Cortex of kidney (tissue), 1 donor: ENCODE data around the gene GFAP.

Experiments used
- DNase-seq: peaks from one replicate; lab custom pipeline; 2025; lab: John Stamatoyannopoulos, UW

The GFAP gene

GRCh38 chr17:44931376-44931775 lies 16.1 kb upstream of the GFAP start:
- DNase-seq: no peak

DNA sequence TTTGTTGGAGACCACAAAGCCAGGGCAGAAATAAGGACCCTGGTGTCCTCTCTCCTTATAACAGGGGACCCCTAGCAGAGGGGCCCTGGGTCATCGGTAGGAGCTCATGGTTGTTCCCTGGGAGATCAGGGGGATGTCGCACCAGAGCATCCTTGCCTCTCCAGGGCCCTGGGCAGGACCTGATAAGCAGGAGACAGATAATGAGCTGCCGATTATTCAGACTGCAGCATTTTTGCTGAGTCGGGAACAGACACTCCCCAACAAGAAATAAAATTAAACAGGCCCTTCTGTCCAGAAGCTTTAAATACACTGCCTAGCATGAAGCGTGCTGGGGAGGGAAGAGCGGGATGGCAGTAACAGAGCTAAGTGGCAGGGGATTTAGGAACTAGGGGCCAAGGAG lies 15.4 kb upstream of the GFAP start:
- DNase-seq: no peak

DNA sequence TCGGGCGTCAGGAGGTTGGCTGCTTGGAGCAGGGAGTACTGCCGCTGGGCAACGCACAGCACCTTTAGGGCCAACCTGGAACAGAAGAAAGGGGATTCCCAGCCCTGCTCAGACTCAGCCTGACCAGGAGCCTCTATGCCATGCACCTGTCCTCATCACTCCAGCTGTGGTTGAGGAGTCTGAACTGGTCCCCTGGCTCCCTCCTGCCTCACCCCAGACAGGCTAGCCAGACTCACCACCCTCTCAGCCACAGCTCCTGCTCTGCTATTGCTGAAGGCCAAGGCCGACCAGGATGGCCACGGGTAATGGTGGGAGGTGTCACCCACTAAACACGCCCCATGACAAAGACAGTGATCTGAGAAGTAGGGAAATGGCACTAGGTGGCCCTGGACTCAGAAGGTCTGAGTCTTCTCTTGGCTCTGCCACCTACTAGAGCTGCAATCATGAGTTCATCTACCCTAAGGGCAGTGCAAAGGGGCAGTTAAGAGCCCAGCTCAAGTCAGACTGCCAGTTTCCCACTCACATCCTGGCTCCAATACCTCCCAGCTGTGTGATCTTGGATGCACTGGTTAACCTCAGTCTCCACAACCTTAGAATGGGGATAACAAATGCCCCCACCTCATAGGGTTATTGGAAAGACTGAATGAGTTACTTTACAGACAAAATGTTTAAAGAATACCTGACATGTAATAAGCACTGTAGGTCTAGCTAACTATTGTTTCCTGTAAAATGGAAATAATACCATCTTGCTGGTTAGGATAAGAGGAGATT lies 13.8 kb upstream of the GFAP start:
- no peak for DNase-seq

- no peak for DNase-seq
Observed at GRCh38 chr17:44928136-44928535, 12.8 kb upstream of the GFAP start.

DNA sequence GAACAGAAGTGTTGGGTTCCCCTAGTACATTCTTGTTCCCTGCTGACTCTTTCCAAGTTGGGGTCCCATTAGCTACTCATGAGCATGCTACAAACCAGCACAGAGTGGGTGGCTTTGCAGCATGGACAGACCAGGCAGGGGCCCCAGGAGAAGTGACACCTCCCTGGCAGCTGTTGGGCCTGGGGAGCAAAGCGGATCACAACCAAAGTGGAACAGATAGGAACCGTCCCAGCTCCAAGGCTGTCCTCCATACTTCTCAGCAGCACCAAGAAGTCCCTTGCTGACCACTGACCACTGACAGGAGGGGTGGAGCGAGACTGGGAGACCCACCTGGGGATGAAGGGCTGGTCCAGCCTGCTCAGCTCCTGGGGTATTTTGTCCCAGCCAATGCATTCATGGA lies 12.4 kb upstream of the GFAP start:
- no peak for DNase-seq

GRCh38 chr17:44926821-44927525 lies 11.7 kb upstream of the GFAP start:
- DNase-seq: no peak

DNA sequence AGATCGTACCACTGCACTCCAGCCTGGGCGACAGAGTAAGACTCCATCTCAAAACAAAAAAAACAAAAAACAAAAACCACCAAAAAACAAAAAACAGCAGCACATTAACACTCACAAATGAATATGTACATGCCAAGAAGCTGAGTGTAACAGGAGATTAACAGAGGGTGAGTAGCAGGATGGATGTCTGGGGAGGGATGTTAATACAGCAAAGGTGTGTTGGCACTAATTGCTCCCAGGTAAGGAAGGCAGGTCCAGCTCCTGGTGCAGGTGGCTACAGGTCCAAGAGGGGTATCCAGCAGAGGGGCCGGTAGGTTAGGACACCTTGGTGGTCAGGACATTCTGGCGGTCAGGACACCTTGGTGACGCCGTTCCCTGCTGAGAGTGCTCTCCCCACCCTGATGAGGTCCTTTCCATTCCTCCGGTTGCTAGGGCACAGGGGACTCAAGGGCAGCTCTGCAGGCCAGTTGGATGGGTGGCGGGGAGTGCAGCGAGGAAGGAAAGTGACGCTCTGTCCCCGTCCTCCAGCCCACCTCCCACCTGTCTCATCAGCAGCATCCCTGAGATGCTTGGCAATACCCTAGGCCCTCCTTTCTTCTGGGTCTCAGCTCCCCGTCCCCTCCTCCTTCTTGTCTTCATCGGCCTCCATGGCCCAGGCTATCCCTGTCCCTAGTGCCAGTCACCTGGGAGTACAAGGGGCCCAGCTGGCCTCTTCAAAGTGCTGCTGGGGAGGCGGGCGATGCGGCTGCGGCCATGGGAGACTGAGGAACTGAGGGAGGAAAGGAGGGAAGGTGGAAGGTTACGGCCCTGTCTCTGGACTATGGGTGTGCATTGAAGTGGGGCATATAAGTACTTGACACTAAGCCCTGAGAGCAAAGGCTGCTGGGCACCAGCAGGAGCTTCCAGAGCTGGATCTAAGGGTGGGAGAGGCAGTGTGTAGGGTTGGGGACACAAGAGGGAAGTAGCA lies 10.7 kb upstream of the GFAP start:
- DNase-seq: no peak

DNA sequence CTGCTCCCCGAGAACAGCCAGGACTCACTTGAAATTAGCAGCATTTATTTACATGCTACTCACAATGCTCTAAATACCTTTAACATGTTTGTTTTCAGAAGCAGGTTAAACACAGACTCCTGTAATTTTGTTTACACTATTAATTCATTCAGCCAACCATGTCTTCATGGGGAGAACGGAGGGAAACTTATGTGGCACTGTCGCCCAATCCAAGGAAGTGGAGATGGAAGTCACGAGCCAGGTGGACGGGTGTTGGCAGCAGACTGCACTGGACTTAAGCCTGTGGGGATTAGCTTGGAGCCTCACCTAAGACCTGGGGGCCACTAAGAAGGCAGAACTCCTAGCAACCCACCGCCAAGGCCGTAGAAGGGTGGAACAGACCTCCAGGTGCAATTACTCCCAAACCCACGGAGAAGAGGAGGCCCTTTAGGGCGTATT lies 8.8 kb upstream of the GFAP start:
- no peak for DNase-seq

GRCh38 chr17:44922746-44923470 lies 7.6 kb upstream of the GFAP start:
- no peak for DNase-seq

DNA sequence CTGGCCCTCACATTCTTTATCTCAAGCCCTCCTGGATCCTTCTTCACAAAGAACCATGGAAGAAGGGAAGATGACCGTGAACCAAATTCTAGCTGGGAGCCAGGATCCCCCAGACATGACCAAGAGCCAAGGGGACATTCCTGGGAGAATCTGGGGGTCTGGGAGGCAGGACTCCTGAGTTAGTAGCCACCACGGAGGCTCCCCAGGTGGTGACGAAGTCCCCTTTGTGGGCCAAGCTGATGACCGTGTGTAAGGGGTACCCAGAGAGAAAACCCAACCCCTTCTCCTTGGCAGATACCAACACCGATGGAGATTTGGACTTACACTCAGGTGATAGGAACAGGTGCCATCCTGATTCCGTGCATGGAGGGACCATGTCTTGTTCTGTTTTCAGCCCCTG lies 6.8 kb upstream of the GFAP start:
- DNase-seq: no peak

GRCh38 chr17:44921122-44921882 lies 6.0 kb upstream of the GFAP start:
- no peak for DNase-seq

GRCh38 chr17:44920565-44920940 lies 5.3 kb upstream of the GFAP start:
- DNase-seq: no peak

DNA sequence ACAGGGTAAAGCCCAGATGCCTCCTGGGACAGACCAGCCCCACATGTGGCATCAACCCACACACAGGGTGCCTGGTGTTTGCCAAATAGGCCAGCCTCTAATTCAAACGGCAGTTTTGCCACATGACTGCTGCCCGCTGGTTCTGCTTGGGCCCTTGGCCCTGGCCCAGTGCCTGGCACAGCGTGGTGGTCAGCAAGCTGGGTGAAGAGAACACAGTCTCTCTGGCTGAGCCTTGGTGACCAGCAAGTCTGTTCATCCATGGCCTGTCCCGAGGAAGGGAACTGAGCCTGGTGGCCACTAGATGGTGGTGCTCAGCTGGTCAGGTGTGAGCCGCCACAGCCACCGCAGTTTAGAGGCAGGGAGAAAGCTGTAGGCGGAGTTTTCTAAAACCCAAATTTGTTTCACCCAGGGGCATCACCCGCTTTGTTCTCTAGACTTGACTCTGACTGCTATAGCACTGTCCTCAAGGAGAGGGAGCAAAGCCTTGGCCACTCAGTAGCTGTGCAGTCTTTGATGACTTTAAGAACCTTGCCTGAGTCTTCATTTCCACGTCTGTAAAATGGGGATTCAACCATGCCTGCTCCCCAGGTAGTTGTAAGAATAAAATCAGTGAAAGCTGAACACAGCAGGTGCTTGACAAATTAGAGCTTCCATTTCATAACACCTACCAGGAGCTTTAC lies 4.7 kb upstream of the GFAP start:
- DNase-seq: no peak

DNA sequence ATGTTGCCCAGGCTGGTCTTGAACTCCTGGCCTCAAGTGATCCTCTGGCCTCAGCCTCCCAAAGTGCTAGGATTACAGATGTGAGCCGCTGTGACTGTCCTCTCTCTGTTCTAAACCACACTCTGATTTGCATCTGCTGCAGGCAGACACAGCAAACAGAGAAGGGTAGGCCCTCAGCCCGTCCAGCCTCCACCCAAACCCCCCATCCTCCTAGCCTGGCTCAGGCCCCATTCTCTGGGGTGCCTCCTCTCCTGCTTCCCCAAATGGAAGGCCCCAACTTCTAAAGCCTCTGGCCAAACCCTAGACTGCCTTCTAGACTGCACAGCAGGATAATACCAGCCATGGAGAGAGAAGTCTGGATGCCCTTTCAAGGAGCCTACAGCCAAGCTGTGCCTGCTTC lies 4.1 kb upstream of the GFAP start:
- DNase-seq: no peak

DNA sequence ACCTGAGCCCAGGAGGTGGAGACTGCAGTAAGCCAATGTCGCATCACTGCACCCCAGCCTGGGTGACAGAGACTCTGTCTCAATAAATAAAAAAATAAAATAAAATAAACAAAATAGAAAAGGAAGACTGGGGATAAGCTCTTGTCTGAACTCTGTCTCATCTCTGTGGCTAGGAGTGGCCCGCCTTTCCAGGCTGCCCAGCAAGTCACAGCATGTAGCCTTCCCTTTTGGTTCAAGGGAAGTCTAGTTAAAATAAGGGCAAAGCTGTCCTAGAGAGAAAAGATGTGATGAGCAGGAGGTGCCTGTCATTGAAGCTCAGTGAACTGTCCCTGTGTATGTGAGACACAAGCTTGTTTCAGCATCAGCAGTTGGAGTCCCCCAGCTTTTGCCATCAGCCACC lies 2.7 kb upstream of the GFAP start:
- DNase-seq: no peak

DNA sequence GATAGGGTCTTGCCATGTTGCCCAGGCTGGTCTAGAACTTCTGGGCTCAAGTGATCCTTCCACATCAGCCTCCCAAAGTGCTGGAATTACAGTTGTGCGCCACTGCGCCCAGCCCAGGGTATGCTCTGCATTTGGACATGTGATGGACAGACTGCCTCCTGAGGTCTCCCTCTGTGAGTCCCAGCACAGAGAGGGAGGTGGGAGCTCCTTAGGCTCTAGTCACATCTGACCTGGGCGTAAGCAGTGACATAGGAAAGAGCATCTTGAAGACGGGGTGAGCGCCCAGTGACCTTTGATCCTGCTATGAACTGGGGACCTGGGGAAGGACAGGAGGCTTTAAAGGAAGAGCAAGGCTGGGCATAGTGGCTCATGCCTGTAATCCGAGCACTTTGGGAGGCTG lies 2.2 kb upstream of the GFAP start:
- no peak for DNase-seq

DNA sequence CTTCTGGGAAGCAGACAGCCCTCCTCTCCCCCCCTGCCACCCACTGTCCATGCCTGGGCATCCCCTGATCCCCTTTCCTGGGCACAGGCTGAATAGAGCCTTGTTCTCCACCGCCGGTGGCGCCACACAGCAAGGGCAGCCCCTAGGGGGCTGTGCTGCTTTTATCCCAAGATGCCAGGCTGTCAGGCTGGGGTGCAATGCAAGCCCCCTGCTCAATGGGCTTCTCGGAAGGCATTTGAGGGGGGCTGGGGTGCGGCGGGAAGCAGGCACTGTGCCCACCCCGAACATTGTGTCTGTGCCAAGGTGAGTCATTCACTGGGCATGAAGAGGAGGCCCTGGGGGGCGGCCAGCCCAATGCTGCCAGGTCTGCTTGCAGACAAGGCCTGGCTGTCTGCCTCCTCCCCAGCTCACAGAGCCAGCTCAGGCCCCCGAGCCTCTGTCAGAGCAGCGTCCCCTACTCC lies 1.5 kb upstream of the GFAP start:
- DNase-seq: no peak

DNA sequence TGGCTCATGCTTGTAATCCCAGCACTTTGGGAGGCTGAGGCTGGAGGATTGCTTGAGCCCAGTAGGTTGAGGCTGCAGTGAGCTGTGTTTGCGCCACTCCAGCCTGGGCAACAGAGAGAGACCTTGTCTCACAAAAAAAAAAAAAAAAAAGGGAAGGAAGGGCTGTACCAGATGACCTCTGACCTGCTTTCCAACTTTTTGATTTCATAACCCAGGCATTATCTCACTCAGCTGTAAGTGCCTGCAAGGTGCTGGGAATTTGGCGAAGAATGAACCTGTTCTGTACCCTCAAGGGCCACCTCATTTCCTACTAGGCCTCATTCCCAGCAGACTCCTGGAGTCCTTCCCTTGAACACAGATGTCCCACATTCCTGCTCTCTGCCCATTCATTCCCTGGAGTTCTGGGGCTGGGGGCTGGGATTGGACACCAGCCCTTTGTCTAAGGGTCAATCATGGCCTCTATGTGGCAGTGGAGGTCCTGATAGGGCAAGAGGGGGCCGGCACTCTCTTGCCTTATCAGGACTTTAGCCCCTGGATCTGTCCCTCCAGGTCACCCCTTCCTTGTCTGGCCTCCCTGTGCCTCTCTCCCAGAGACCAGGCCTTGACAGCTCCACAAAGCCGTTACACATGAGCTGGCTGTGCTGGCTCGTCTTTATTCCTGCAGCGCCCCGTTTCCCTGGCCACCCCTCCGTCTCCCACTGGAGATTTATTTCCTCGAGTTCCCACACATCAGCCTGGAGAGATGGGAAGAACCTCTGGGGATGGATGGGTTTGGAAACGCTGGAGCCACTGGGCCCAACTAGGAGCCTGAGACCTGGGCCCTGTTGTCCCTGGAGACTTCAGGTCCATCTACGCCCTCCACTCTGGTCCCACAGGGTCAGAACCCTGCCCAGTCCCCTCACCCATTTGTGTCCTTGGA lies 821 bp upstream of the GFAP start:
- no peak for DNase-seq

DNA sequence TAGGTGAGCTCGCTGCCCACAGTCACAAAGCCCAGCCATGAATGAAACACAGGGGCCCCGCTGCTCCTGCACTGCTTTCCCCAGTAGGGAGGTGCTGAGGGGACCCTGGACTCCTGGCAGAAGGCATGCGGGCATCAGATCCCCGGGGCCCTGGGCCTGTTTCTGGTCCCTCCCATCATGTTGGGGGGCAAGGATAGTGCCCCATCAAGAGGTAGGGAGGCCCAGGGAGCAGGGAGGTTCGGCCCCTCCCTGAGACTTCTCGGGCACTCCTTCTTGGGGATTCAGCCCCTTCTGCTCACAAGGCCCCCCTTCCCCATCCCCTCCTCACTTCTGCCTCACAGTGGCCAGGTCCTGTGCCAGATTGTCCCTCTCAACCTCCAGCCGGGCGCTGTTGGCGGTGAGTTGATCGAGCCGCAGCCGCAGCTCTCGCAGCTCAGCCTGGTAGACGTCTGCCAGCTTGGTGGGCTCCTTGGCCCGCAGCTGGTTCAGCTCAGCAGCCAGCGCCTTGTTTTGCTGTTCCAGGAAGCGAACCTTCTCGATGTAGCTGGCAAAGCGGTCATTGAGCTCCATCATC lies 515 bp downstream of the GFAP start:
- DNase-seq: no peak
